Neural cell (in vitro differentiated cells): Measurements from ENCODE around the gene TRIM14.

Source experiments
- CTCF ChIP-seq: fragments of 450-650 bp; IDR thresholded peaks from 2 replicates; pipeline ENCODE4 v1.5.1; 2014; ENCODE audit warnings: antibody characterized with exemption, mild to moderate bottlenecking, moderate library complexity; ENCODE audit not compliant: poor library complexity, severe bottlenecking
- EP300 ChIP-seq: fragments of 450-650 bp; conservative IDR thresholded peaks from 2 replicates; pipeline ENCODE4 v1.6.1; 2014; ENCODE audit warnings: antibody characterized with exemption, mild to moderate bottlenecking, moderate library complexity; ENCODE audit not compliant: poor library complexity, severe bottlenecking
- EZH2 ChIP-seq: fragments of 200-600, 300-800 bp; shearing (Covaris generic), sonication (generic); IDR thresholded peaks from 2 replicates; pipeline ENCODE4 v1.6.1; 2014; ENCODE audit warnings: antibody characterized with exemption, low read length, borderline replicate concordance, mild to moderate bottlenecking; ENCODE audit not compliant: insufficient read depth, poor library complexity, severe bottlenecking
- MXI1 ChIP-seq: fragments of 450-650 bp; conservative IDR thresholded peaks from 2 replicates; pipeline ENCODE4 v1.6.1; 2014; ENCODE audit warnings: antibody characterized with exemption, mild to moderate bottlenecking; ENCODE audit not compliant: poor library complexity, severe bottlenecking
- POLR2AphosphoS5 ChIP-seq: IDR thresholded peaks from 2 replicates; pipeline ENCODE4 v1.6.1; 2012
- RAD21 ChIP-seq: fragments of 450-650 bp; conservative IDR thresholded peaks from 2 replicates; pipeline ENCODE4 v1.6.1; 2014; ENCODE audit warnings: antibody characterized with exemption, mild to moderate bottlenecking, moderate library complexity
- TAF1 ChIP-seq: IDR thresholded peaks from 2 replicates; pipeline ENCODE4 v1.6.1; 2012; ENCODE audit warnings: low read depth

GRCh38 chr9:98045234-98046179 is 73.5 kb downstream of the TRIM14 start:
- no peak for TF ChIP-seq TAF1
- TF ChIP-seq CTCF: no peak
- TF ChIP-seq POLR2AphosphoS5: no peak
- TF ChIP-seq RAD21: no peak
- TF ChIP-seq MXI1: no peak
- TF ChIP-seq EP300: no peak
- TF ChIP-seq EZH2: no peak
